Pons (tissue), 1 donor: ENCODE data around the gene HPS5.

Experiments
- DNase-seq: peaks from one replicate; pipeline ENCODE4 v3.0.0-alpha.2; 2016; ENCODE audit warnings: low spot score

The HPS5 gene

GRCh38 chr11:18235394-18236334 is 86.3 kb downstream of the HPS5 start:
- no peak for DNase-seq

DNA sequence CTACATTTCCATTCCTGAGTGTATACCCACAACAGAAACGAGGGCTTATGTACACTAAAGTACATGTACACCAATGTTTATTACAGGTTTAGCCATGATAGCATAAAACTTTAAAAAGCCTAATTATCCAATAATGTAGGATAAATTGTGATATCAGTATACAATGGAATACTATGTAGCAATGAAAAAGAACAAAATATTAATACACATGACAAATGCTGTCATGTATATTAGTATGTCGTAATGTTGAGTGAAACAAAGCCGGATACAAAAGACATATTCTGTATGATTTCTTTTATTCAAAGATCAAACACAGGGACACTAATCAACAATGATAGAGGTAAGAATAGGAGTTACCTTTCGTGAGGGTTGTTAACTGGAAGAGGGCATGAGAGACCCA is 88.0 kb downstream of the HPS5 start:
- no peak for DNase-seq

- no peak for DNase-seq
Observed at GRCh38 chr11:18230859-18231258, 91.1 kb downstream of the HPS5 start.

DNA sequence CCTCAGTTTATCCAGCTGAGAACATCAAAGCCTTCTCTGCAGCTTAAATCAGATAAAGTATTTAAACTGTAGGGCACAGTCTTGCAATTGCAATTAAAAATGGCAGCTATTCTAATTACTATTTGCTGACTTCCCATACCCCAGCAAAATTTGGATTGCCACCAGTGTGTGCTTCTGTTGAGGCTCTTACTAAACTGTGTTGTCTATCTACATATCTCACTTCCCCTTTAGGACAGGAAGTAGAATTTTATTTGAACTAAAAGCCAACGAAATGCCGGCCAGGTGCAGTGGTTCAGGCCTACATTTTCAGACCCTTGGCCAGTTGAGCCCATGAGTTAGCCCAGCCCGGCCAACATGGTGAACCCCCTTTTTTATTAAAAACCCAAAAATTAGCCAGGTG is 92.4 kb downstream of the HPS5 start:
- no peak for DNase-seq
